Astrocyte (in vitro differentiated cells and primary cell): Measurements from ENCODE around the gene KCNK15.

Experiments
- EZH2 ChIP-seq: IDR thresholded peaks from 2 replicates; pipeline ENCODE4 v1.6.1; 2012; ENCODE audit warnings: mild to moderate bottlenecking, low read length, inconsistent platforms; ENCODE audit not compliant: insufficient read depth
- TF ChIP-seq, protein P1 (sequence below): IDR thresholded peaks from 2 replicates; pipeline ENCODE4 v1.5.1; 2011; ENCODE audit warnings: low read depth, mild to moderate bottlenecking, inconsistent platforms, low read length, moderate library complexity; ENCODE audit not compliant: insufficient read depth

DNA sequence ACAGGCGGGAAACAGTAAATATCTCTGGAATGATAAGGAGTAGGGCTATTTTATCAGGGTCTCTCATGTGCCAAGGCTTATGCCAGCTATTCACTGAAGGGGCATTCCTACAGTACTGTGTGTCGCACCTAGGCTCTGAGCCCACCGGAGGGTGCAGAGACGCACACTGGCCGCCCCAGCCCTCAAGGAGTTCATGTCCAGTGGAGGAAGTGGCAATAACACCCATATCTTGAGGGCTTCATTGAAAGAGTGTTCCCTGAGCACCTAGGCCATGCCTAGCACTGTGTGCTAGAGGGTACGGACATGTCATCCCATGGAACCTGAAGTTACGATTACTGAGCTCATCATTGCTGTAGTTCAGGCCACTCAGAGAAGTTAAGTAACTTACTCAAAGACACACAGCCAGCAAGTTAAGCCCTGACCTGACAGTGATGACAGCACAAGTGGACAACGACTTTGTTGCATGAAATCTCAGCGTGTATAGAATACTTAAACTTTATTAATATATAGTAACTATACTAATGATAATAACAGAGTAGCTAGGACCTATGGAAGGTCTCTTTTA is 21.8 kb upstream of the KCNK15 start:
- TF ChIP-seq, protein P1, sequence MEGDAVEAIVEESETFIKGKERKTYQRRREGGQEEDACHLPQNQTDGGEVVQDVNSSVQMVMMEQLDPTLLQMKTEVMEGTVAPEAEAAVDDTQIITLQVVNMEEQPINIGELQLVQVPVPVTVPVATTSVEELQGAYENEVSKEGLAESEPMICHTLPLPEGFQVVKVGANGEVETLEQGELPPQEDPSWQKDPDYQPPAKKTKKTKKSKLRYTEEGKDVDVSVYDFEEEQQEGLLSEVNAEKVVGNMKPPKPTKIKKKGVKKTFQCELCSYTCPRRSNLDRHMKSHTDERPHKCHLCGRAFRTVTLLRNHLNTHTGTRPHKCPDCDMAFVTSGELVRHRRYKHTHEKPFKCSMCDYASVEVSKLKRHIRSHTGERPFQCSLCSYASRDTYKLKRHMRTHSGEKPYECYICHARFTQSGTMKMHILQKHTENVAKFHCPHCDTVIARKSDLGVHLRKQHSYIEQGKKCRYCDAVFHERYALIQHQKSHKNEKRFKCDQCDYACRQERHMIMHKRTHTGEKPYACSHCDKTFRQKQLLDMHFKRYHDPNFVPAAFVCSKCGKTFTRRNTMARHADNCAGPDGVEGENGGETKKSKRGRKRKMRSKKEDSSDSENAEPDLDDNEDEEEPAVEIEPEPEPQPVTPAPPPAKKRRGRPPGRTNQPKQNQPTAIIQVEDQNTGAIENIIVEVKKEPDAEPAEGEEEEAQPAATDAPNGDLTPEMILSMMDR = no peak
- TF ChIP-seq EZH2 = no peak
